HUES6 (cell line): ENCODE data around the gene TNKS1BP1.
"Not testable (repeated sequence)": the region's sequence is repeated elsewhere in the genome, so short reads cannot be mapped to it uniquely, and the experiment has no call there.

ENCODE experiments used
- H3K27ac ChIP-seq: 2 replicates; pipeline ENCODE4 v1.7.0; 2013; ENCODE audit warnings: low read depth, mild to moderate bottlenecking, low read length, inconsistent platforms
- H3K27me3 ChIP-seq: 2 replicates; pipeline ENCODE4 v1.6.1; 2013; ENCODE audit warnings: low read length; ENCODE audit not compliant: control insufficient read depth, insufficient read depth
- H3K36me3 ChIP-seq: 2 replicates; pipeline ENCODE4 v1.6.1; 2013; ENCODE audit warnings: low read length; ENCODE audit not compliant: control insufficient read depth, insufficient read depth
- H3K4me1 ChIP-seq: 2 replicates; pipeline ENCODE4 v1.6.1; 2013; ENCODE audit warnings: low read length; ENCODE audit not compliant: control insufficient read depth, insufficient read depth
- H3K4me3 ChIP-seq: 2 replicates; pipeline ENCODE4 v1.5.1; 2013; ENCODE audit warnings: low read depth, low read length
- H3K9ac ChIP-seq: one replicate; pipeline ENCODE4 v1.6.1; 2013; ENCODE audit warnings: mild to moderate bottlenecking, low read length
- H3K9me3 ChIP-seq: 2 replicates; pipeline ENCODE4 v1.6.1; 2013; ENCODE audit warnings: low read depth, low read length; ENCODE audit not compliant: control insufficient read depth, insufficient read depth

The TNKS1BP1 gene

DNA sequence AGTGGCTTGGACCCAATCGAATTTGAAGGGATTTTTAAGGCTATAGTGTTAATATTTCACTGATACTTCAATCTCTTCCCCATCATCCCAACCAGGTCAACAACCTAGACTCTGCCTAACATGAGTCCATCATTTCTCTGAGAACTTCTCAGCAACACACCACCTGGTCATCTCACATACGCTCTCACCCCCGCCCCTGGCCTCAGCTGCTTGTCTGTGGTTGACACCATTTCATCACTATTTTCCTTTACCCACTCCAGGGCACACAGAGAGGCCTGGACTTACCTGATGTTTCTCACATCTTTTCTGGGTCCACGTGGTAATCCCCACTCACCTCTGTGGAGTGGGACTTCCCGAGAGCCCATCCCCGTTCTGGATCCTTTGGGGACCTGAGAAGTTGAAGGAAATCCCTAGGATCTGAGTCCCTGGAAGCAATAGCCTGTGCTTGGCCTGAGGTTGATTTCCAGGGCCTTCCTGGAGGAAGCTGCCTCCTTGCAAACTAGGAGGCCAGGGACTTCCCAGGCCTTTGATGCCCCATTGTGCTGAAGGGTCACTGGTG lies 16.6 kb upstream of the TNKS1BP1 start:
- no peak overlapping the region for H3K4me3 ChIP-seq
- H3K27me3 ChIP-seq, result peaks cover 4% of the 10 kb centered on the region; the same call in 1 of the 2 replicates
- no peak overlapping the region for H3K9ac ChIP-seq
- H3K27ac ChIP-seq, result no peak overlapping the region
- H3K9me3 ChIP-seq, result no peaks in the 10 kb centered on the region
- peaks cover 39% of the 10 kb centered on the region for H3K4me1 ChIP-seq
- no peaks in the 10 kb centered on the region for H3K36me3 ChIP-seq

DNA sequence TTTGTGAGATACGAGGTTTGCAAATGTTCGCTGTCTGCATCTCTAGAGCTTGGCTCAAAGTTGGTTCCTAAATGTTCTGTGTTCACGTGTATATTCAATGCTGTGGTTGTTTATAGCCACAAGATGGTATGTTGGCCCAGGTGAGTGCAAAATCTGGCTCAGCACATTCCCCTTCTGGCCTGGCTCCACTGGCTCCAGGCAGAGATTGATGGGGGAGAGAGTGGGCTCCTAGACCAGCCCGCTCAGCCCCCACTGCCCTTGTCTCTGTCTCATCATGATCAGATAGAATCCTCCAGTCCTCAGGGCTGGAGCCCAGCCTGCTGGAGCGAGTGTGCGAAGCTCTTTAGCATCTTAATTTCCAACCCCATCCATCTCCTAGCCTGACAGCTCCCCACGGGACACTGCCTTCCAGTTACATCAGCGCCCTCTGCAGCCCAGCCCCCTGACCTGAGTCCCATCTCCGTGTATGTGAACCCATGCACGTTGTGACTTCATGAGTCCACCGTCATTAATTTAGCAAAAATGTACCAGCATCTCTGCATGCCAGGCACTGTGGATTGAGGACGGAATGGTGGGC lies 15.4 kb upstream of the TNKS1BP1 start:
- H3K36me3 ChIP-seq, result no peaks in the 10 kb centered on the region
- H3K27ac ChIP-seq, result no peak overlapping the region
- H3K9ac ChIP-seq, result no peak overlapping the region
- no peak overlapping the region for H3K4me3 ChIP-seq
- peaks cover 4% of the 10 kb centered on the region; the same call in 1 of the 2 replicates for H3K27me3 ChIP-seq
- H3K4me1 ChIP-seq, result peaks cover 38% of the 10 kb centered on the region
- H3K9me3 ChIP-seq, result no peaks in the 10 kb centered on the region

GRCh38 chr11:57339328-57339727 lies 14.6 kb upstream of the TNKS1BP1 start:
- Histone ChIP-seq H3K9me3 (no peaks in the 10 kb centered on the region), H3K27ac (no peak overlapping the region), H3K36me3 (peaks cover 4% of the 10 kb centered on the region), H3K9ac (no peak overlapping the region), H3K27me3 (peaks cover 4% of the 10 kb centered on the region; the same call in 1 of the 2 replicates), H3K4me1 (peaks cover 45% of the 10 kb centered on the region), H3K4me3 (no peak overlapping the region)

DNA sequence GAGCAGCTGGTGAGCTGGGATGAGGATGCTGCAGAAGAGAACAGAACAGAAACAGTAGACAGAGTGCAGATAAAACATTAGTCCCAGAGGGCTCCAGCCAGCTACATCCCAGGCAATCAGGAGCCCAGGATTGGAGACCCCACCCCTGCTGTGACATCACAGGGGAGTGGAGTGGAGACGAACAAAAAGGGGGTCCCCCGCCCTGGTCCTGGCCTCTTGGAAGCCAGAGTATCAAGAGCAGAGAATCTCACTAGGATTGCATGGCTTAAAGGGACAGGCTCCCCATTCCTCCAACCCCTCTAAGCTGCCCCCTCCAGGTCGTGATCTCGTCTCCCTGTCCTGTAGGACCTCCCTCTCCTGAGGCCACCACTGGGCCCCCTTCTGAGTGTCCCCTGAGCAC lies 13.4 kb upstream of the TNKS1BP1 start, which contains the start of gene P2RX3:
P2RX3 (plus strand) TSS at position 211 of the 400 bp plus-strand sequence. CDS start 199 bp downstream, outside the sequence.
- Histone ChIP-seq H3K36me3 (peaks cover 16% of the 10 kb centered on the region), H3K4me1 (peaks cover 37% of the 10 kb centered on the region), H3K4me3 (no peak within 1 kb of the TSS), H3K27me3 (peaks cover 4% of the 10 kb centered on the region; the same call in 1 of the 2 replicates), H3K9ac (no peak within 1 kb of the TSS), H3K27ac (no peak within 1 kb of the TSS), H3K9me3 (no peaks in the 10 kb centered on the region)

DNA sequence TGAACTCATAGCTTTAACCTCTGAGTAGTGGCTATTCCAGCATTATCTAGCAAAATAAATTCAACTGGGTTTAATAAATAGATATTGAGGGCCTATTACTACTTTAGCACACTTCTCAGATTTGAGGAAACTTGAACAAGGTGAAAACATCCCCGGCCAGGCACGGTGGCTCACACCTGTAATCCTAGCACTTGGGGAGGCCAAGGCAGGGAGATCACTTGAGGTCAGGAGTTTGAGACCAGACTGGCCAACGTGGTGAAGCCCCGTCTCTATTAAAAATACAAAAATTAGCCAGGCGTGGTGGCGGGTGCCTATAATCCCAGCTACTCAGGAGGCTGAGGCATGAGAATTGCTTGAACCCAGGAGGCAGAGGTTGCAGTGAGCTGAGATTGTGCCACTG lies 12.1 kb upstream of the TNKS1BP1 start:
- H3K27me3 ChIP-seq, H3K27ac ChIP-seq, H3K9me3 ChIP-seq, H3K9ac ChIP-seq, H3K4me3 ChIP-seq: not testable (repeated sequence)
- Histone ChIP-seq H3K4me1 (peaks cover 32% of the 10 kb centered on the region), H3K36me3 (peaks cover 29% of the 10 kb centered on the region)

- Histone ChIP-seq H3K36me3 (peaks cover 35% of the 10 kb centered on the region), H3K27ac (no peak overlapping the region), H3K4me1 (peaks cover 32% of the 10 kb centered on the region), H3K9ac (peak overlapping the region; percentile 66), H3K27me3 (peaks cover 4% of the 10 kb centered on the region; the same call in 1 of the 2 replicates), H3K4me3 (peak overlapping the region; percentile 77), H3K9me3 (no peaks in the 10 kb centered on the region)
These were observed 11.4 kb upstream of the TNKS1BP1 start for GRCh38 chr11:57336111-57336666.

DNA sequence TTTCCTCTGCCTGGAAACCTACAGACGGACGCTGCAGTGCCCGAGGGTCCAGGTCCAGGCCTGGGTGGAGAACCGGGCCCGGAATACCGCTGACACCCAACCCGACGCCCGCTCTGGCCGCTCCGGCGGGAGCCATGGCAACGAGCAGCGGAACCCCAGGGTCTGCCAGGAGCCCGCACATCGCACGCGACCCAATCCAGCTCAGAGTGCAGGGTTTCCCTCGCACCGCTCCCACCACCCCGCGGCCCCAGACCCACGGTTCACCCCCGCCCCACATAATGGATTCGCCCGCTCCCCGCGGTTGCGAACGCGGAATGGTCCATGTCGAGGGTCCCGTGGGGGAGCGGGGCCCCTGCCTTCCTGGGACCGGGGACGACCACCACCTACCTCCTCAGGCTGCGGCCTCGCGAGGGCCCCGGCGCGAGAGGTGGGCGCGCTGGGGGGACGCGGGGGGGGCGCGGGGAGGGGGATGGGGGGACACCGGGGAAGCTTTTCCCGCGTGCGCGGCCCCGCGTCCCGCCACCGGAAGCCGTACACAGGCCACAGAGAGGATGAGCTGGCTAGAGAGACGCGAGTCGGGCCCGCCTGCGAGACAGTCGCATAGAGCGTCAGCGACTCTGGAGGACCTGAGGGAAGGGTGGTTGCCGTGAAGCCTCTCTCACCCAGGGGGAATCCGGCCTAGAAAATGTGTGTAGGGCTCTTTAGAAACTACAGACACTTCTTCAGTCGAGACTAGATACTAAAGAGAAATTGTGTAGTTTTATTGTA lies 10.8 kb upstream of the TNKS1BP1 start, which contains the start of gene SSRP1:
SSRP1 (minus strand) TSS at position 550 of the 768 bp plus-strand sequence. CDS start 771 bp downstream, outside the sequence.
- peaks cover 32% of the 10 kb centered on the region for H3K4me1 ChIP-seq
- H3K9me3 ChIP-seq, result no peaks in the 10 kb centered on the region
- peak within 1 kb of the TSS; percentile 77 for H3K4me3 ChIP-seq
- peaks cover 42% of the 10 kb centered on the region for H3K36me3 ChIP-seq
- H3K27me3 ChIP-seq, result peaks cover 4% of the 10 kb centered on the region; the same call in 1 of the 2 replicates
- peak within 1 kb of the TSS; percentile 87; the same call in 1 of the 2 replicates for H3K27ac ChIP-seq
- H3K9ac ChIP-seq, result peak within 1 kb of the TSS; percentile 89

DNA sequence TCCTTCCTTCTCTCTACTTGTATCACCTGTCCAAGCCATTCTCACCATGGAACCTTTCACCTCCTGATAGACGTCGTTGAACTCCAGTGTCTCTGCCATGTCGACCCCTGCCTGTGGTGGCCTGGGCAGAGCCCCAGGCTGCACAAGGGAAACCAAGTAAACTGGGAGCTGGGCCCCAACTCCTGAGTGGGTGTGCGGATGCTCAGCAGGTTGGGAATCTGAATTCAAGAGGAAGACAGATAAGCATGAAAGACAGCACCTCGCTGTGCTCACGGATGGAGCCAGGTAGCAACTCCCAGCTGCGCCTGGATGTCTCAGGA lies 10.2 kb upstream of the TNKS1BP1 start:
- Histone ChIP-seq H3K36me3 (peaks cover 47% of the 10 kb centered on the region), H3K4me3 (peak overlapping the region; percentile 77), H3K9me3 (no peaks in the 10 kb centered on the region), H3K9ac (peak overlapping the region; percentile 89), H3K27me3 (peaks cover 4% of the 10 kb centered on the region; the same call in 1 of the 2 replicates), H3K27ac (peak overlapping the region; percentile 87; the same call in 1 of the 2 replicates), H3K4me1 (peaks cover 27% of the 10 kb centered on the region)

GRCh38 chr11:57332694-57333440 lies 8.1 kb upstream of the TNKS1BP1 start:
- Histone ChIP-seq H3K27me3 (no peaks in the 10 kb centered on the region), H3K27ac (no peak overlapping the region), H3K4me1 (peaks cover 17% of the 10 kb centered on the region), H3K36me3 (peaks cover 69% of the 10 kb centered on the region), H3K9me3 (no peaks in the 10 kb centered on the region), H3K9ac (no peak overlapping the region), H3K4me3 (no peak overlapping the region)

GRCh38 chr11:57331720-57332119 lies 7.0 kb upstream of the TNKS1BP1 start:
- Histone ChIP-seq H3K27me3 (no peaks in the 10 kb centered on the region), H3K36me3 (peaks cover 80% of the 10 kb centered on the region), H3K9me3 (no peaks in the 10 kb centered on the region), H3K27ac (no peak overlapping the region), H3K4me1 (peaks cover 16% of the 10 kb centered on the region), H3K4me3 (no peak overlapping the region), H3K9ac (no peak overlapping the region)
